Fibroblast of villous mesenchyme (primary cell): ENCODE measurements around the gene CXCL14. TPM values are rescaled to one million over a fixed set of nuclear protein-coding genes. Genes with fewer than 3 reads are reported as not detected.
"Not testable (repeated sequence)": the region's sequence is repeated elsewhere in the genome, so short reads cannot be mapped to it uniquely, and the experiment has no call there.

ENCODE experiments used
- DNase-seq: peaks from one replicate; pipeline ENCODE4 v3.0.0-alpha.2; 2010; ENCODE audit warnings: low read depth
- H3K4me3 ChIP-seq: 2 replicates; pipeline ENCODE4 v1.5.1; 2011; ENCODE audit warnings: low read depth, mild to moderate bottlenecking, low read length
- CTCF ChIP-seq: IDR thresholded peaks from 2 replicates; pipeline ENCODE4 v1.5.1; 2012; ENCODE audit warnings: low read depth, mild to moderate bottlenecking, low read length; ENCODE audit not compliant: insufficient read depth
- total RNA-seq: library from RNA; depleted of rRNA; stranded (reverse); fragments of >200 nt; gene quantifications from 2 replicates; pipeline ENCODE4 v1.2.3, GENCODE V29; 2012

Gene CXCL14
- total RNA-seq, 1 donor = not detected

- no peak for DNase-seq
- no peak for TF ChIP-seq CTCF
- no peak overlapping the region for H3K4me3 ChIP-seq
These were observed 43.4 kb downstream of the CXCL14 start for GRCh38 chr5:135535420-135535819.

DNA sequence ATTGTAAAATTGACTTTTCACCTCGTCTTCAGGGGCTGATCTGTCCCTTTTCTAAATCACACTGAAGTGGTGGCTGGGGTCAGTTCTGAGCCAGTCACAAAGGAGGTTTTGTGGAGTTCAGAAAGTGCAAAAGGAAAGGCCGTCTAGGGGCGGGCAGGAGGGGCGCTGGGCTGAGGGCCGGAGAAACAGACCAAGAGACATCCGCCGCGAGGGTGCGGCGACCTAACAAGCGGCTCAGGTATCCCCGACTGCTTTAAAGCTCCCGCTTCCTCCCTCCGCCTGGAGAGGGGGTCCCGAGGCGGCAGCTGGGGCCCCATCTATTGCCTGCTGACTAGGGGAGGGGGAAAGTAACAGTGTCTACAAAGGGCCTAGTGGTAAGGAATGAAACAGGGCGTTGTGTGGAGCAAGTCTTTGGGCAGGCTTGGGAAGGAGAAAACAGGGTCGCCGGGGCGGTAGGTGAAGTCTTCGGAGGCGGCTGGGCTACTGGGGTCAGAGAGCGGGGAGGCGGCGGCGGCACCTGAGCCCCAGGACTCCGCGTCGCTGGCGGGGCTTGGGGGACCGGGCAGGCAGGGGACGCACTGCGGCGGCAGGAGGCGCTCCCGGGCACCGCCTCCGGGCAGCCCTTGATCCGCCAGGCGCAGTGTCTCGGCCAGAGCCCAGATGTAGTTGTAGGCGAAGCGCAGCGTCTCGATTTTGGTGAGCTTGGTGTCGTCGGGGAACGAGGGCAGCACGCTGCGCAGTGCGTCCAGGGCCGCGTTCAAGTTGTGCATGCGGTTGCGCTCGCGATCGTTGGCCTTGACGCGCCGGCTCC is 44.0 kb downstream of the CXCL14 start:
- TF ChIP-seq CTCF = no peak
- H3K4me3 ChIP-seq = no peak overlapping the region
- no peak for DNase-seq

DNA sequence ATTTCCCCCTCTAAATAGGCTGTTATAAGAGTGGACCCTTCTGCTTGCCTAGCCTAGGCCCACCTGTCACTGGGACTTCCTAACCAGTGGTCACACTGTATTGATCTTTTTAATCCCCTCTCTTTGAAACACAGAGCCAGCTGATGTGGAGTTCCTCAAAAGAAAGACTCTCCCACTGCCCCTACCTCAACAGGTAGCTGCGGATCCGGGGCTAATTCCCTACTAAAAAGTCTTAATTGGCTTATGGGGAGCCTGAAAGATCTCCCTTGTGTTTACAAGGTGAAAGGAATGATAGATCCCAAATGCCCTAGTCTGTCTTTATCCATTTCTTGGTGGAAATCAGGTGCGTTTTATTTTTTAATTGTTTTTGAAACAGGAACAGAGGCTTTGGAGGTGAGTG is 45.0 kb downstream of the CXCL14 start:
- H3K4me3 ChIP-seq = no peak overlapping the region
- DNase-seq = no peak
- no peak for TF ChIP-seq CTCF

- no peak overlapping the region for H3K4me3 ChIP-seq
- no peak for DNase-seq
- no peak for TF ChIP-seq CTCF
These were observed 45.5 kb downstream of the CXCL14 start for GRCh38 chr5:135533334-135533733.

DNA sequence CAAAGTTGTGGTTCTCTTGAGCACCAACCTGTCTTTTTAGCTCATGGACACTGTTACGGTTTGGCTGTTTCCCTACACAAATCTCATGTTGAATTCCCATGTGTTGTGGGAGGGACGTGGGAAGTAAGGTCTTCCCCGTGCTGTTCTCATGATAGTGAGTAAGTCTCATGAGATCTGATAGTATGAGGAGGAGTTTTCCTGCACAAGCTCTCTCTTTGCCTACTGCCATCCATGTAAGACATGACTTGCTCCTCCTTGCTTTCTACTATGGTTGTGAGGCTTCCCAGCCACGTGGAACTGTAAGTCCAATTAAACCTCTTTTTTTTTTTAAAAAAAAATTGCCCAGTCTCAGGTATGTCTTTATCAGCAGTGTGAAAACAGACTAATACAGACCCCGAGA is 49.2 kb downstream of the CXCL14 start:
- H3K4me3 ChIP-seq, DNase-seq: not testable (repeated sequence)

DNA sequence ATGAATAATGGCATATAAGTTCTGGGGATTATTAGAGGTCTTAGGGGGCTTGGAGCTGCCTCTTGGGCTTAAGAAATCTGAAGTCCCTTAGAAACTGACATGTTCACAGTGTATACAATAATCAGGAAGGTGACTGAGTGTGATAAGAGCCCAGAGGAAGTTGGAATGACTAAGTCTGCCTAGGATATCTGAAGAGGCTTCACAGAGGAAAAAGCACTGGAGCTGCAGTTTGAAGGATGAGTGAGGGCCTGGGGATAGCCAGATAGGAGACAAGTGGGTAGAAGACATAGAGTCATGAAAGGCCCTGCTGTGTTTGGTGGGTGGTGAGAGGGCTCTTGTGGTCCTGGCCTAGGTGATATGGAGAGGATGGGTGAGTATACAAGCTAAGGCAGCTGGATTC is 51.9 kb downstream of the CXCL14 start:
- no peak for TF ChIP-seq CTCF
- H3K4me3 ChIP-seq = no peak overlapping the region

GRCh38 chr5:135521964-135522363 is 56.8 kb downstream of the CXCL14 start:
- no peak overlapping the region for H3K4me3 ChIP-seq
- TF ChIP-seq CTCF = no peak
- no peak for DNase-seq

More for the DNA sequence above, 51.9 kb downstream of the CXCL14 start:
- DNase-seq = no peak

Other genes starting within 250 kb of the CXCL14 start
- gene MACROH2A1, start 179.8 kb downstream of the CXCL14 start, total RNA-seq = 161 and 171 TPM in 2 replicates
- not detected in 2 replicates for gene DCANP1, start 131.6 kb downstream of the CXCL14 start, total RNA-seq
- not detected in 2 replicates for gene TIFAB, start 126.6 kb downstream of the CXCL14 start, total RNA-seq
- gene NEUROG1, start 43.0 kb downstream of the CXCL14 start, total RNA-seq = not detected in 2 replicates